Effector memory CD4-positive, alpha-beta T cell (primary cell): Measurements from ENCODE around the gene EHMT2.
"Not testable (repeated sequence)": the region's sequence is repeated elsewhere in the genome, so short reads cannot be mapped to it uniquely, and the experiment has no call there.

Experiments used
- DNase-seq, 3 donors: peaks; one replicate each; pipeline ENCODE4 v3.0.0-alpha.2; 2020
- H3K27ac ChIP-seq: 2 replicates; pipeline ENCODE4 v1.7.0; 2013; ENCODE audit warnings: mild to moderate bottlenecking, low read length, moderate library complexity; ENCODE audit not compliant: insufficient read depth, poor library complexity, severe bottlenecking
- H3K27me3 ChIP-seq: replicated peaks from 2 replicates; pipeline ENCODE4 v1.7.0; 2013; ENCODE audit warnings: mild to moderate bottlenecking, low read length; ENCODE audit not compliant: insufficient read depth, control insufficient read depth, poor library complexity, severe bottlenecking
- H3K36me3 ChIP-seq: 2 replicates; pipeline ENCODE4 v1.7.0; 2013; ENCODE audit warnings: mild to moderate bottlenecking, low read length, moderate library complexity; ENCODE audit not compliant: control insufficient read depth, insufficient read depth
- H3K4me1 ChIP-seq: 2 replicates; pipeline ENCODE4 v1.7.0; 2013; ENCODE audit warnings: low read length, mild to moderate bottlenecking; ENCODE audit not compliant: control insufficient read depth, insufficient read depth, poor library complexity, severe bottlenecking
- H3K4me3 ChIP-seq: 2 replicates; pipeline ENCODE4 v1.7.0; 2013; ENCODE audit warnings: low read length, low read depth, mild to moderate bottlenecking; ENCODE audit not compliant: insufficient read depth, poor library complexity, severe bottlenecking
- H3K9me3 ChIP-seq: 2 replicates; pipeline ENCODE4 v1.7.0; 2013; ENCODE audit warnings: mild to moderate bottlenecking, low read length, moderate library complexity; ENCODE audit not compliant: control insufficient read depth

EHMT2 gene

DNA sequence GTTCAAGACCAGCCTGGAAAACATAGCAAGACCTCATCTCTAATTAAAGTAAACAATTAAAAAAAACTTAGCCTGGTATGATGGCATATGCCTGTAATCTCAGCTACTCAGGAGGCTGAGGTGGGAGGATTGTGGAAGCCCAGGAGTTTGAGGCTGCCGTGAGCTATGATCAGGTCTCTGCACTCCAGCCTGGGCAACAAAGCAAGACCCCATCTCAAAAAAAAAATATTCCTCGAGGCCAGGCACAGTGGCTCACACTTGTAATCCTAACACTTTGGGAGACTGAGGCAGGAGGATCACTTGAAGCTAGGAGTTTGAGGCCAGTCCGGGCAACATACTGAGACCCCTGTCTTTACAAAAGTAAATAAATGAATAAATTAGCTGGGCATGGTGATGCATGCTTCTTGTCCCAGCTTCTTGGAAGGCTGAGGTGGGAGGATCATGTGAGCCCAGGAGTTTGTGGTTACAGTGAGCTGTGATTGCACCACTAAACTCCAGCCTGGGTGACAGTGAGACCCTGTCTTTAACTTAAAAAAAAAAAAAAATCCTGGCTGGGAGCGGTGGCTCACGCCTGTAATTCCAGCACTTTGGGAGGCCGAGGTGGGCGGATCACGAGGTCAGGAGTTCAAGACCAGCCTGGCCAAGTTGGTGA, 20.7 kb upstream of the EHMT2 start:
- Histone ChIP-seq H3K4me3 (no peak overlapping the region), H3K27me3 (no peaks in the 10 kb centered on the region), H3K27ac (no peak overlapping the region), H3K4me1 (no peaks in the 10 kb centered on the region), H3K36me3 (no peaks in the 10 kb centered on the region), H3K9me3 (no peaks in the 10 kb centered on the region)
- no peak for DNase-seq

DNA sequence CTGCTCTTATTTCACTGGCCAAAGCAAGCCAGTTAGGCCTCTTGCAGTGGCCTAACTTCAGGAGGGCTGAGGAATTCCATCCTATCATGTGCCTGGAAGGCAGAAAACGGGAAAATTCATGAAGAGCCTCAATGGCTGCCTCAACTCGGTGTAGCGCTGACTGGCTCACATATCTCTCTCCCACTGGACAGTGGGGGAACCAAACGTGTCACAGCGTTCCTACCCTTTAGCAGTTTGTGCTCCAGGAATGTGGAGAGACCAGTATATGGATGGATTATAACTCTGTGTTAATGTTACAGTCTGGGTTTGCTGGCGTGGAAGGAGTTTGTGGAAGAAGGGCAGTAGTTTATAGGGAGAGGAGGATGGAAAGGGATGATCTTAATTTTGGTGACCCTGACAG, 18.3 kb upstream of the EHMT2 start:
- no peak overlapping the region for H3K27ac ChIP-seq
- no peaks in the 10 kb centered on the region for H3K27me3 ChIP-seq
- no peaks in the 10 kb centered on the region for H3K9me3 ChIP-seq
- no peak overlapping the region for H3K4me3 ChIP-seq
- H3K4me1 ChIP-seq, result no peaks in the 10 kb centered on the region
- H3K36me3 ChIP-seq, result no peaks in the 10 kb centered on the region
- no peak for DNase-seq

DNA sequence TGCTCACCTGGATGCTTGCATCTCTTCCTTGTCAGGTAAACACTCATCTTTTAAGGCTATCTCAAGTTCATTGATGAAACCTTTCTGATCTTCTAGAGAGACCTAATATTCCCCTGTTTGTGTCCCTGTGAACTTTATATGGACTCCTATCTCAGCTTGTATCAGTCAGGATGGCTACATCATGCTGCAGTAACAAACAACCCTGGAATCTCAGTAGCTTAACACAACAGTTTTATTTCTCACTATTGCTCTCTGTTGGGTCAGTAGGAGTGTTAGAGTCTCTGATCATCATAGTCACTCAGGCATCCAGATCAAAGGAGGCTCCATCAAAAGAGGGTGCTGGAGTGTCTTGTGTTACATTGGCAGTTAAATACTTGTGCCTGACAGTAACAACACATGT, 17.9 kb upstream of the EHMT2 start:
- Histone ChIP-seq H3K36me3 (no peaks in the 10 kb centered on the region), H3K27me3 (no peaks in the 10 kb centered on the region), H3K27ac (no peak overlapping the region), H3K4me3 (no peak overlapping the region), H3K9me3 (no peaks in the 10 kb centered on the region), H3K4me1 (no peaks in the 10 kb centered on the region)
- no peak for DNase-seq

DNA sequence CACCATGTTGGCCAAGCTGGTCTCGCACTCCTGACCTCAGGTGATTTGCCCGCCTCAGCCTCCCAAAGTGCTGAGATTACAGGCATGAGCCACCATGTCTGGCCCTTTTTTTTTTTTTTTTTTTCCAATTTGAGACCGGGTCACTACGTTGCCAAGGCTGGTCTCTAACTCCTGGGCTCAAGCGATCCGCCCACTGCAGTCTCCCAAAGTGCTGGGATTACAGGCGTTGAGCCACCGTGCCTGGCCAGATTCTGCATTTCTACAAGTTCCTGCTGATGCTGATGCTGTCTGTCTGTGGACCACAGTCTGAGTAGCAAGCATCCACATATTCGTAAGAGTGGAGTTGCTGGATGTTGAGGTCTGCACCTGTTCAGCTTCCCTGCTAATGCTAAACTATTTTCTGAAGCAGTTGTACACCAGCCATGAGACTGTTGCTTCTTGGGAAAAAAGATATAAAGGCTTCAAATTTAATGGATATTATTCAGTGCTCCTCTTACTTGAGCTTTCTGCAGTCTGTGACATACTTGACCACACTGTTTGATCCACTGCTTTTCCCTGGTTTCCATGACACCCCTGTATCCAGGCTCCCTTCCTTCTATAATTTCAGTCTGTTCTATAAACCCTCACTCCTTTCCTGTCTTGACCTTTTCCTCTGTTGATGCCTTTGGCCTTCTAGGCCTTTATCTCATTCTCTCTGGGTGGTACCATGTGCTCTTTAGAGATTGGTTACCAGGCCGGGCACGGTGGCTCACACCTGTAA, 14.5 kb upstream of the EHMT2 start:
- H3K27ac ChIP-seq, result no peak overlapping the region
- no peaks in the 10 kb centered on the region for H3K27me3 ChIP-seq

DNA sequence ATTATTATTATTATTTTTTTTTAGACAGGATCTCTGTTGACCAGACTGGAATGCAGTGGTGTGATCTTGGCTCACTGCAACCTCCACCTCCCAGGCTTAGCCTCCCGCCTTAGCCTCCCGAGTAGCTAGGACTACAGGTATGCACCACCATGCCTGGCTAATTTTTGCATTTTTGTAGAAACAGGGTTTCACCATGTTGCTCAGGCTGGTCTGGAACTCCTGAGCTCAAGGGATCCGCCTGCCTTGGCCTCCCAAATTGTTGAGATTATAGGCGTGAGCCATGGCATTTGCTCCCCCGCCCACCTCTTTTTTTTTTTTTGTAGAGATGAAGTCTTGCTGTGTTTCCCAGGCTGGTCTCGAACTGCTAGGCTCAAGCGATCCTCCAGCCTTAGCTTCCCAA, 11.8 kb upstream of the EHMT2 start:
- H3K4me3 ChIP-seq, H3K27me3 ChIP-seq, H3K4me1 ChIP-seq, DNase-seq, H3K36me3 ChIP-seq, H3K27ac ChIP-seq, H3K9me3 ChIP-seq: not testable (repeated sequence)

More for the DNA sequence above, 14.5 kb upstream of the EHMT2 start:
- no peak overlapping the region for H3K4me3 ChIP-seq
- no peaks in the 10 kb centered on the region for H3K36me3 ChIP-seq
- no peak for DNase-seq
- H3K9me3 ChIP-seq, result no peaks in the 10 kb centered on the region
- no peaks in the 10 kb centered on the region for H3K4me1 ChIP-seq

DNA sequence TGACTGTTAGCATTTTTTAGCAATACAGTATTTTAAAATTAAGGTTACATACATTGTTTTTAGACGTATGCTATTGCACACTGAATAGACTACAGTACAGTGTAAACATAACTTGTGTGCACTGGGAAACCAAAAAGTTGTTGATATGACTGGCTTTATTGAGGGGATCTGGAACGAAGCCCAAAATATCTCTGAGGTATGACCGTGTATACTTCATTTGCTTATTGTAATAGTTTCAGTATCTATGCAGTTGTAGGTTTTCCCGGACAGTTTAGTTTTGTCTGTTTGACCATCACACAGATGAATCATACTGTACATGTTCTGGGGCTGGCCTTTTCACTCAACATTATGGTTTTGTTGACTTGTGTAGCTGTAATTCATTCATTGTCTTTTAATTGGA, 11.3 kb upstream of the EHMT2 start:
- Histone ChIP-seq H3K27ac (no peak overlapping the region), H3K36me3 (no peaks in the 10 kb centered on the region), H3K4me1 (no peaks in the 10 kb centered on the region), H3K27me3 (no peaks in the 10 kb centered on the region), H3K9me3 (no peaks in the 10 kb centered on the region), H3K4me3 (no peak overlapping the region)
- DNase-seq, result no peak

DNA sequence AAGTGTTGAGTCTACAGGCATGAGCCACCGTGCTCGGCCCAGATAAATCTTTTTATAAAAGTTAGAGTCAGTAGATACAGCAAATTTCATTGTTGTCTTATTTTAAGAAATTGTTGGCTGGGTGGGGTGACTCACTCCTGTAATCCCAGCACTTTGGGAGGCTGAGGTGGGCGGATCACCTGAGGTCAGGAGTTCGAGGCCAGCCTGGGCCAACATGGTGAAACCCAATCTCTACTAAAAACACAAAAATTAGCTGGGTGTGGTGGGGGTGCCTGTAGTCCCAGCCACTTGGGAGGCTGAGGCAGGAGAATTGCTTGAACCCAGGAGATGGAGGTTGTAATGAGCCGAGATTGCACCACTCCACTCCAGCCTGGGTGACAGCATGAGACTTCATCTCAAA, 10.8 kb upstream of the EHMT2 start:
- H3K9me3 ChIP-seq, result not testable (repeated sequence)

DNA sequence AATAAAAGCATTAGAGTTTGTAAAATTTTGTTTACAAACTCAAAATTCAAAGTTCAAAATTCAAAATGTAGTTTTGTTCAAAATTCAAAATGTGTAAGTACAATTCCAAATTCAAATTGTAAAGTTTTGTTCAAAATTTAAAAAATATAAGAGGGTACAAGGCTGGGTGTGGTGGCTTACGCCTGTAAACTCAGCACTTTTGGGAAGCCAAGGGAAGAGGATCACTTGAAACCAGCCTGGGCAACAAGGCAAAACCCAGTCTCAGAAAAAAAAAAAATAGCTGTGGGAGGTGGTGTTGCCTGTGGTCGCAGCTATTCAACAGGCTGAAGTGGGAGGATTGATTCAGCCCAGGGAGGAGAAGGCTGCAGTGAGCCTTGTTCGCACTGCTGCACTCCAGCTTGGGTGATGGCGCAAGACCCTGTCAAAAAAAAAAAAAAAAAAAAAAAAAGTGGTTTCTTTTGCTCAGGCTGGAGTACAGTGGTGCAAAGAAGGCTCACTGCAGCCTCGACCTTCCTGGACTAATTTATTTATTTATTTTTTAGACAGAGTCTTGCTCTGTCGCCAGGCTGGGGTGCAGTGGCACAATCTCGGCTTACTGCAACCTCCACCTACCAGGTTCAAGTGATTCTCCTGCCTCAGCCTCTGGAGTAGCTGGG, 9.8 kb upstream of the EHMT2 start:
- Histone ChIP-seq H3K4me3 (no peak overlapping the region), H3K27me3 (no peaks in the 10 kb centered on the region), H3K4me1 (peaks cover 5% of the 10 kb centered on the region), H3K27ac (no peak overlapping the region), H3K36me3 (no peaks in the 10 kb centered on the region), H3K9me3 (no peaks in the 10 kb centered on the region)
- no peak for DNase-seq

More for the DNA sequence above, 10.8 kb upstream of the EHMT2 start:
- not testable (repeated sequence) for DNase-seq, H3K27ac ChIP-seq, H3K27me3 ChIP-seq, H3K4me1 ChIP-seq, H3K4me3 ChIP-seq, H3K36me3 ChIP-seq

DNA sequence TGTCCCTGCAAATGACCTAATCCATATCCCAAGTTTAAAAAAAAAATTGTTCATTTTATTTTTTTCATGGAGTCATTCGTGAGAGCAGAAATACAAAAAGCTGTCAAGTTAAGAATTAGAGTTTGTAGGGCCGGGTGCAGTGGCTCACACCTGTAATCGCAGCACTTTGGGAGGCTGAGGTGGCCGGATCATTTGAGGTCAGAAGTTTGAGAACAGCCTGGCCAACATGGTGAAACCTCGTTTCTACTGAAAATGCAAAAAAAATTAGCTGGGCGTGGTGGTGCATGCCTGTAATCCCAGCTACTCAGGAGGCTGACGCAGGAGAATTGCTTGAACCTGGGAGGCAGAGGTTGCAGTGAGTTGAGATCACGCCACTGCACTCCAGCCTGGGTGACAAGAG, 9.2 kb upstream of the EHMT2 start:
- not testable (repeated sequence) for H3K27me3 ChIP-seq

DNA sequence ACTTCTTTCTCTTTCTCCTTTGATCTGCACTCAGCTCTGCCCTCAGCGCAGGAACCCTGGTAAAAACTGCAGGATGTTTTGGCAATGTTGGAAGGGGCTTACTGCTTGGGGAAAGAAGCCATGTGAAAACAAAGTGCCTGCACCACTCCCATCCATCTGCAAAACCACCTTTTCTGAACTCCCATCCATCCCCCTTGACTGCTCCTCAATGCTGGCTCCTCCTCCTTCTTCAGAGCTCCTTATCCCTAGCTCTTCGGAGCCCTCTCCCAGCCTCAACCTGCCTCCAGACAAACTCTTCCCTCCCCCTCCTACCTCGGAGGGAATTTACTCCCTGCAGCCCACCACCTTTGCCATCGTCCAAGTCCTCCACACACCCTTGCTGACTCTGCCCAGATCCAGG, 8.6 kb upstream of the EHMT2 start:
- H3K27ac ChIP-seq, result no peak overlapping the region

More for the DNA sequence above, 9.2 kb upstream of the EHMT2 start:
- not testable (repeated sequence) for H3K36me3 ChIP-seq, H3K27ac ChIP-seq, H3K4me1 ChIP-seq, H3K4me3 ChIP-seq, H3K9me3 ChIP-seq, DNase-seq

More for the DNA sequence above, 8.6 kb upstream of the EHMT2 start:
- Histone ChIP-seq H3K4me1 (peaks cover 5% of the 10 kb centered on the region), H3K9me3 (no peaks in the 10 kb centered on the region), H3K4me3 (no peak overlapping the region), H3K27me3 (no peaks in the 10 kb centered on the region), H3K36me3 (no peaks in the 10 kb centered on the region)
- no peak for DNase-seq
